GM11168 (cell line): Measurements from ENCODE around the gene ZNF526.

Source experiments
- in situ Hi-C: fragments of 300-500 bp; cut with MboI; formaldehyde crosslinking; loops from one replicate; pipeline ENCODE4 v1.12.0; 2022; ENCODE audit warnings: low sequenced_read_pairs; ENCODE audit not compliant: unreplicated experiment

ZNF526 gene

GRCh38 chr19:42244347-42245220, 24.5 kb downstream of the ZNF526 start:
- in situ Hi-C loops: no loop called here

- in situ Hi-C loops: no loop called here
These were observed 25.1 kb downstream of the ZNF526 start for GRCh38 chr19:42245231-42245630.

- in situ Hi-C loops: no loop called here
These were observed 26.2 kb downstream of the ZNF526 start for GRCh38 chr19:42246143-42246921.

GRCh38 chr19:42246922-42247639, 27.0 kb downstream of the ZNF526 start:
- in situ Hi-C loops: no loop called here

- in situ Hi-C loops: no loop called here
These were observed 27.6 kb downstream of the ZNF526 start for GRCh38 chr19:42247640-42248199.

GRCh38 chr19:42248270-42249148, 28.4 kb downstream of the ZNF526 start:
- in situ Hi-C loops: no loop called here

- in situ Hi-C loops: no loop called here
These were observed 29.1 kb downstream of the ZNF526 start for GRCh38 chr19:42249149-42249750.

- in situ Hi-C loops: no loop called here
These were observed 29.7 kb downstream of the ZNF526 start for GRCh38 chr19:42249769-42250168.

GRCh38 chr19:42250183-42250665, 30.1 kb downstream of the ZNF526 start:
- in situ Hi-C loops: no loop called here

GRCh38 chr19:42250666-42251531, 30.8 kb downstream of the ZNF526 start:
- in situ Hi-C loops: no loop called here

GRCh38 chr19:42251572-42252358, 31.7 kb downstream of the ZNF526 start:
- in situ Hi-C loops: no loop called here

GRCh38 chr19:42252365-42253244, 32.5 kb downstream of the ZNF526 start:
- in situ Hi-C loops: no loop called here

GRCh38 chr19:42253245-42254088, 33.4 kb downstream of the ZNF526 start:
- in situ Hi-C loops: no loop called here

GRCh38 chr19:42254089-42254849, 34.2 kb downstream of the ZNF526 start:
- in situ Hi-C loops: no loop called here
